Non-pigmented ciliary epithelial cell (primary cell): ENCODE data around the gene CLDN9.

Experiments used
- DNase-seq: peaks from one replicate; pipeline ENCODE4 v3.0.0-alpha.2; 2010; ENCODE audit warnings: low read depth

Gene CLDN9

DNA sequence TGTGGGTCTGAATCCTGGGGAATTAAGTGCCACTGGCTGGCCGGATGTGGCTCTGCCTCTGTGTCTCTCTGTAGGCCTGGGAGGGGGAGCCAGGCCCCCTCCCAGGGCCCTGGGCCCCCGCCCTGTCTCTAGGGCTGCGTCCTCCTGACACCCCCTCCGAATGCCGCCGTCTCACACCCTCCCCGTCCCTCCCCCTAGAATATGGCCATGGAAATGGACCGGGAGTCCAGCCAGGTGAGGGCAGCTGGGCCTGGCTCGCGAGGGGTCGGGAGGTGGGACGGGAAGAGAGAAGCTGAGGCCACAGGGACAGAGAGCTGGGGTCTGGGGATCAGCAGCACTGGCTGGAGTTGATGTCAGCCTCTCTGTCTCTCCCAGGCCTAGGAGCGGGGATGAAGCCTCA lies 16.4 kb upstream of the CLDN9 start:
- no peak for DNase-seq

DNA sequence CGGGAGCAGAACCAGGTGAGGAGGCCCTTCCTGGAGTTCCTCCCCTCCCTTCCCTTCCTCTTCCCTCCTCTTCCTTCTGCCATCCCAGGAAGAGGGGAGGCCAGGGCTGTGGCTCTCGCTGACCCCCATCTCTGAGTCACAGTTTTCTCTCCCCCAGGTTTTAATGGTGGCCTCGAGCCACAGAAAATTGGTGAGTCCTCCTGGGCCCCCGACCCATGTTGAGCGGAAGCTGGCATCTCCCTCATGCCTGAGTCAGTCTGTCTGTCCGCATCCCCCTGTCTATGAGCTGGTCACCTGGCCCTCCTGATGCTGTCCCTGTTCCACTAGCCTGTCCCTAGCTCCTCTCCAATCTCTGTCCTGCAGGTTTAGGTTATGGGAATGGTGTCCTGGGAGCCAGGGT lies 12.8 kb upstream of the CLDN9 start:
- no peak for DNase-seq

DNA sequence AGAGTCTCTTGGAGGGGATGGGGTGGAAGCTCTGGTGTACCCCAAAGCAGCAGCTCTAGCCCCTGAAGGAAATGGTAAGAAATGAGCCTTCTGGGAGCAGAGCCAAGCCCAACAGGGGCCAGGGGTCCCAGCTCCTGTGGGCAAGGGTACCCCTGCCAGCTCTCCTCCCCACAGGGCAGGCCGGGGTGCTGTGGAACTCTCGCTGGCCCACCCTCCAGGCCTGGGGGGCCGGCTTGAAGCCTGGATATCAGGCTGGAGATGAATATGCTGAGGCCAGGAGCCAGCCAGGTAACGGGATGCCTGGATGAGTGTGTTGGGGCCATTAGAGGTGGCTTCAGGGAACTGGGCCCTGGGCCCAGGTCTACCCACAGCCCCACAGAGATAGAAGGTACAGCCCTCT lies 12.2 kb upstream of the CLDN9 start:
- no peak for DNase-seq

DNA sequence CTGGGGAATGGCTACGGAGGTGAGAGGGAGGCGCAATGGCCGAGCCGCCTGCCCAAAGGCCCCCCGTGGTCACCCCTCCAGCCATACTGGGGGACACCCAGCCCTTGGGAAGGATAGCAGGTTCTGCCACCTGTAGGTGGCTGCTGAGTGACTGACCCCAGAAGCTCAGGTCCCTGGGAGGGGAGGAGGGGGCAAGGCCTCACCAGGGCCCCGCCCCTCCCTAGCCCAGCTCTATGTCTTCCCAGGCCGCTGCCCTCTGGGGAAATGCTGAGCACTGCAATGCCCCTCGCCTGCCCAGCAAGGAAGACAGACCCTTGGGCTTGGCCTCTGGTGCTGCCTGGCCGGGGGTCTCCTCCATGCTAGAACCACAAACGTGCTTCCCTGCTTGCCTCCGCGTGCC lies 11.4 kb upstream of the CLDN9 start:
- no peak for DNase-seq

DNA sequence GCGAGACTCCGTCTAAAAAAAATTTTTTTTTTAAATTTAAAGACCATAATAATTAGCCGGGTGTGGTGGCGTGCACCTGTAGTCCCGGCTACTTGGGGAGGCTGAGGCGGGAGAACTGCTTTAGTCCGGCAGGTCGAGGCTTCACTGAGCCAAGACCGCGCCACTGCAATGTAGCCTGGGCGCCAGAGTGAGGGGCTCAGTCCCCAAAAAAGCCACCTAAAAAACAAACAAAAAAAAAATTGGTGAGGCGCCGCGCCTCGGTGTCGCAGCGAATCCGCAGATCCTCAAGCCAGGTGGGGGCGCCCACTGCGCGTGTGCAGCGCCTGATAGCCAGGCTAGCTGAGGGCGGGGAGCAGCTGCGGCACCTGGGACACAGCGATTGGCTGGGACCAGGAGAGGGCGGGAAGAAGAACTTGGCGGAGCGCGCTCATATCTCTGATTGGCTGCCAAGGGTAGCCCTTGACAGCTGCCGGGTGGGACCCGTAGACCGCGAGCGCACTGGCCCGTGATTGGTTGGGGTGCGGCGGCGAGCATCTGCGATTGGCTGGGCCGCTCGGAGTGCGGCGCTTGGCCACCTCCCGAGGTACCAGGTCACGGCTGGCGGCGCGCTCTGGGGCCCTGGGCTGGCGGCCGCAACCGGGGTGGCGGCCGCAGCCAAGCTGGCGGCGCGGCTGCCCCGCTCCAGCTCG lies 9.0 kb upstream of the CLDN9 start:
- DNase-seq, result peak; percentile 87

DNA sequence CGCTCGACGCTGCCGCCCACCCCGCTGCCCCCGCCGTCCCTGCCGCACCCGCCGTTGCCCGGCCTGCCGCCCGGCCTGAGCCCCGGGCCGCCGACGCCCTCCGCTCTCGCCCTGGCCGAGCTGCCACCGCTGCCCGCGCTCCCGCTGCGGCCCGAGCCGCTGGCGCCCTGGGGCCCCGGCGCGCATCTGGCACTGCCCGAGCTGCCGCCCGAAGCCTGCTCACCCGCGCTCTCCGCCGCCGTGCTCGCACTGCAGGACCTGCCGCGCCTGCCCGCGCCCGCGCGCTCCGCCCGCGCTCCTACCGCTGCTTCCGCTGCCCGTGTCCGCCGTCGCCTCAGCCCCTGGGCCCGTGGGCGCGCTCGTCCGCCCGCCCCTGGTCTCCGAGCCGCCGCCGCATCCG lies 8.4 kb upstream of the CLDN9 start:
- no peak for DNase-seq

DNA sequence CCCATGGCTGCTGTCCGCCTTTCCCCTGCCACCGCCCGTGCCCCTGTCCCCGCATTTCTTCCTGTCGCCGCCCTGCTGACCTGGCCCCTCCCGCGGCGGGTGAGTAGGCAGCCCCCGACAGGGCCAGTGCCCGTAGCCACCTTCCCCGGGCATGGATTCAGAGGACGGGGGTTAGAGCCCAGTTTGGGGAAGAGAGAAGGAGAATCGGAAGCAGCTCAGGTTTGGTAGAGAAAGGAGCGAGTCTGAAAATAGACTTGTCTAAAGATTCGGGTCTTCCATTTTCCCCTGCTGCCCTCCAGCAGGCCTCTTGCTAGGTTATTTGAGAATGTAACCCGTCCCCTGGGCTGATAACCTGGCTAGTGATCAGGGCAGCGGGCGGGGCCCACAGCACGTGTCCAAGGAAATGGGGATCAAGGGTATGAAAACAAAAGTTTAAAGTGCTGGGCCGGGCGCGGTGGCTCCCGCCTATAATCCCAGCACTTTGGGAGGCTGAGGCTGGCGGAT lies 7.9 kb upstream of the CLDN9 start:
- DNase-seq, result no peak

DNA sequence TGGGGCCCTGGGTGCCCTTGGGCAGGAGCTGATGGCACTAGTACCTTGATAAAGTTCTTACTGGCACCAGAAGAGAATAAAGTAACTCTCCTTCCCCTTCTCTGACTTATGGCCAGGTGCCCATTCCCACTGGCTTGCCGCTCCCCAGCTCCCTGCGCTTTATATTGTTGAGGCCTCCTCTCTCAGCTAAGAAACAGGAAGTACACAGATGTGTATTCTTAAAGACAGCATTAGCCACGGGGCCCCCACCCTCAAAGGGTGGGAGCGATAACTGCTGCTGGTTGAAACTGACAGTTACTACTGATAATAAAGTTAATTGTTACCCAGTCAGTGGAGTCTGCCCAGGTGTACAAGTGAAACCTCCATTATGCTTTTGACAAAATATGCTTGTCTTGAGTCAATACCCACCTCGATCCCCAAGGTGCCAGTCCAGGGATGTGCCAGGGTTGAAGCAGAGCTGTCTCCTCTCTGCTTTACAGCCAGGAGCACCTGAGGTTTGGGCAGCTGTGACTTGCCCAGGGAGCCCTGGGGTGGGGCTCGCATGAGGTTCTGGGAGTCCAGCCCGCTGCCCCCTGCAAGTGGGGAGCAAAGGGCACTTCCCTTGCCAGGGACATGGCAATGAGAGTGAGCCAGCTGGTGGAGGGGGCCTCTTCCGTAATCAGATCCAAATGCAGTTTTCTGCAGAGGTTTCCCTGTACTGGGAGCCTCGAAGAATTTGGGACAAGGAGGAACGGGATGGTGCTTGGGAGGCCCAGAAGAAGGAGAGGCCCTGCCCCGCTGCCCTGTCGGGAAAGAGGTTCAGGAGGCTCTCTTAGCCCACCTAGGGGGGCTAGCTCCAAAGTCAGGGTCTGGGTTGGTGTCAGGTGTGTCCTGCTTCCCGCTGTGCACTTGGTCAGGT lies 5.4 kb upstream of the CLDN9 start:
- no peak for DNase-seq

DNA sequence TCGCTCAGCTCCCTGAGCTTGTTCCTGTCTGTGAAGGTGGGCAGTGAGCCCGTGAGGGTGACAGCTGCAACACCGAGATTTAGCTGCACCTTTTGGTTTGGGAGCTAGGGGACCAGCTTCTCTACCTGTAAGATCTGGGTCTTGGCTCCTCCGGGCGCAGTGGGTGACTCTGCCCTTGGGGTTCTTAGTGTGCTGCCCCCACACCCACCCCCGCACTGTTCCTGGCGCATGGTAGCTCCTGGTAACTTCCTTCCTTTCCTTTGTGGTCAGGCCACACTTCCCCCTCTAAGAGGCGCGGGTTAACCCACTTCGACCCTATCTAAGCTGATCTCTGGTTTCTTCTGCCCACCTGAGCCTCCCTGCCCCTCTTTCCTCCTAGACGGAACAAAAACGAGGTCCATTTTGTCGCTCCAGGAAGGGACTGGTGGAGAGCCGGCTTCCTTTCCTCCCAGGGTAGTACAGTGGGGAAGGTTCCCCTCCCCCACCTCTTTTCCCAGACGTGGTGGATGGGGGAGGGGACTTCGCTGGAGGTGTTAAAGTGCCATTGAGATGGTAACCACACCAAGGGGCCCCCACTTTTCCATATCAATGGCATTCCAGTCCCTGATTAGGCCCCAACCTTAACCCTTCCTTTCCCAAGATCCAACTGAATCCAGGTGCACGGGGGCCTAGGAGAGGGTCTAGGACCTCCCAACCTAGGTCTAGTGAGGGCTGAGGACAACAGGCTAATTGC lies 4.6 kb upstream of the CLDN9 start:
- DNase-seq, result no peak

DNA sequence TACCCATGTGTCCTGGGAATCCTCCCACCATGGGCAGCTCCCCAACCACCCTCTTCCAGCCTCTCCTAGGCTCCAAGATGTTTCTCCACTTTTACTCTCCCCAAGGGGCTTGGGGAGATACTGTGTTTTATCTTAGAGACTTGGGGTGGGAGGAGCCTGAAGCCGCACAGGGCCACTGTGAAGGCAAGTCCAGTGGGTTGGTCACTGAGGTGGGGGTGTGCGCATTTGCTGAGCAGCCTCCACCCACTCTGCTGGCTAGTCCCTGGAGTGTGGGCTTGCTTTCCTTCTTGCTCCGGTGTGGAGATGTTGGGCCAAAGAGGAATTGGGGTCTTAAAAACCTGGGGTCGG lies 4.1 kb upstream of the CLDN9 start:
- no peak for DNase-seq

DNA sequence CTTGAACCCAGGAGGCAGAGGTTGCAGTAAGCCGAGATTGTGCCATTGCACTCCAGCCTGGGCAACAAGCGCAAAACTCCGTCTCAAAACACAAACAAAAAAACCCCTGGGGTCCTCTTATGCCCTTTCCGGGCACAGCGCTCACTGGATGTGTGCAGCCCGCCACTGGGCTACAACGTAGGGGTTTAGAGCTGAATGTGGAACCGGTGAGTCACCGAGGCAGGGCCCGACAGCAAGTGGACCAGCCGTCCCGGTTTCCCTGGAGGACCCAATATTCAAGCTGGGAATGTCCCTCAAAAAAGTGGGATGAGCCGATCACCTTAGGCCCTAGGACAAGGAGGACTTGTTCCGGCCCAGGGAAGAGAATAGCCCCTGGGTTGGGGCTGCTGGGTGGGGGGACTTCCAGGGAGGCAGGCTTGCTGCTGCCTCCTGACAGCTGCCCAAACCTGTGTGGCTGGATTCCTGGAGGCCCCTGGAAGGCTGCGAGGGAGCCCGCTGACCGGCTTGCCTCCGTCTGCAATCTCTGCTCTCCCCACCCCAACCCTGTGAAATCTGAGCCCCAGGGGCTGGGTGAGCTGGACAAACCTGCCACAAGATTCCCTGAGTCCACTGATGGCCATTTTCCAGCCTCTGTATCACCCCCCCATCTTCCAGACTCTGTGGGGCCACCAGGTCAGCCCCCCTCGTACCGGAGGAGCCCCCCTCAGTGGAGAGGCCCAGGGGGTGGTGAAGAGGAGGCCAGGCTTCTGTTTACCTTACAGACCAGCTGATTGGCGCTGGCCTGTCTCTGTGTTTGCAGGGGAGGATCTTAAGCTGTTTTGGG lies 2.9 kb upstream of the CLDN9 start:
- no peak for DNase-seq

DNA sequence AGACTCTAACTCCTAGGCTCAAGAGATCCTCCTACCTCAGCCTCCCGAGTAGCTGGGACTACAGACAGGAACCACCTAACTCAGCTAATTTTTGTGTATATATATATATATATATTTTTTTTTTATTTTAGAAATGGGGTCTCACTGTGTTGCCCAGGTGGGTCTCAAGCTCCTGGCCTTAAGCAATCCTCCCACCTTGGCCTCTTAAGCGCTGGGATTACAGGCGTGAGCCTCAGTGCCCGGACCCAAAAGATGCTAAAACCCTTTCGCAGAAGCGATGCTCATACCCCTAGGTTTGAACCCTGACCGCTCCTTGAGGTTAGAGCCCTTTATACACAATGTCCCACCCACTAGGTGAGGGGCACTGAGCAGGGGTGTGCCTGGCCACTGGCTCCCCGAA lies 2.2 kb upstream of the CLDN9 start:
- no peak for DNase-seq

DNA sequence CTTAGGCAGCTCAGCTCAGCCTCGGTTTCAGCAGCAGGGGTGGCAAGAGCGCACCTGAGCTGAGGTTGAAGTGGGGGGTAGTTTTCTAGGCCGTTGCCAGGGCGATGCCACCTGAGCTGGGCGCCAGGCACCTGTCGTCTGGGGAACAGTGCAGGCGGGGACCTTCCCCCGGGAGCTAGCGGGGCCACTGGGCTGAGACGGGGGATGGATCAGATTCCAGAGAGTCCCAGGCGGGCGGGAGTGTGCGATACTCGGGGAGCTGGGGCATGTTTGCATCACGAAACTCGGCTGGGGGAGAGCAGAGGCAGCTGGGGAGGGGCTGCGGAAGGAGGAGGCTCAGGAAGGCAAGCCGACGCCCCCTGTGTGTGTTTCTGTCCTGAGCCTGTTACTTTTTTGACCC lies 477 bp upstream of the CLDN9 start:
- no peak for DNase-seq

DNA sequence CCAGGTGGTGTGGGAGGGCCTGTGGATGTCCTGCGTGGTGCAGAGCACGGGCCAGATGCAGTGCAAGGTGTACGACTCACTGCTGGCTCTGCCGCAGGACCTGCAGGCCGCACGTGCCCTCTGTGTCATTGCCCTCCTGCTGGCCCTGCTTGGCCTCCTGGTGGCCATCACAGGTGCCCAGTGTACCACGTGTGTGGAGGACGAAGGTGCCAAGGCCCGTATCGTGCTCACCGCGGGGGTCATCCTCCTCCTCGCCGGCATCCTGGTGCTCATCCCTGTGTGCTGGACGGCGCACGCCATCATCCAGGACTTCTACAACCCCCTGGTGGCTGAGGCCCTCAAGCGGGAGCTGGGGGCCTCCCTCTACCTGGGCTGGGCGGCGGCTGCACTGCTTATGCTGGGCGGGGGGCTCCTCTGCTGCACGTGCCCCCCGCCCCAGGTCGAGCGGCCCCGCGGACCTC lies 798 bp downstream of the CLDN9 start:
- no peak for DNase-seq

DNA sequence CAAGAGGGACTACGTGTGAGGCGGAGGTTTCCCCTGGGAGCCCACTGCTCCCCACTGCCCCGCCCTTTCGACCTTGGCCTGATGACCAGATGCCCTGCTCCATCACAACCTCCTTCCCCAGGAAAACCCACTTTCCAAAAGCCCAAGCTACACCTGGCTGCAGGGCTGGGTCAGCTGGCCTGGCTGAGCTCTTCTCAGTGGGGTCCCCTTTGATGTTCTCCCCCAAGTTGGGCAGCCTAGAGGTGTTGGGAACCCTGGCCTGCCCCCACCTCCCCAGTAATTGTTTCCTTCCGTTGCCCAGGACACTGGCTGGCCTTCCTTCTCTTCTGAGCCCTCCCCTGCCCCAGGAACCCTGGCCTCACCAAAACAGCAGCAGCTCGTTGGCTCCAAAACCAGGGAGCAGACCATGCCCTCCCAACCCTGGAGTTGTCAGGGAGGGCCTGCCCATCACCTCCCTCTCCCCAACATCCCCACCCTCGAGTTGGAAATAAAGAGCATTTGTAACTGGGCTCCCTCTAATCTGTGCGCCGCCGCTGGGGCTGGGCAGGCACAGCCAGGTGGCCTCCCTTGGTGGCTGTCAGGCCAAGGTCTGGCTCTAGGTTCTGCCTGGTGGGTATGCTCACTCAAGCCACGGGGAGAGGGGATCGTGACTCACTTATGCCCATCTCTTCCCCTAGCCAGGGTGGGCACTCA lies 1.4 kb downstream of the CLDN9 start:
- no peak for DNase-seq

DNA sequence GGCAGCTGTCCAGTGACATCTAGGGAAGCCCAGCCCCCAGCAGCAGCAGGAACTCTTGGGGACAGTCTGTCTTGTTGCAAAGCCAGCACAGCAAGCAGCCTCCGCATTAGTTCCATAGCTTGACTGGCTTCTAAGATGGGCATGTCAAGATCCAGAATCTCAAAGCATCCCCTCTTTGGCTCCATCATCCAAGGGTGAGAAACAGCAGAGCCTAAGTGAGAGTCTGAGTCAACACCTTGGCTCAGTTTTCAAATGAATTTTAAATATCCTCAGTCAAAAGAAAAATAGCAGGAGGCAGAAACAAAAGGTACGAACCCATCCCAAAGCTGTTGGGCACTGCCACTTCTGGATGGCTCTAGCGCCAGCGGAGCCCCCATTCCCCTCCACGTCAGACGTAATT lies 2.2 kb downstream of the CLDN9 start:
- DNase-seq, result no peak

DNA sequence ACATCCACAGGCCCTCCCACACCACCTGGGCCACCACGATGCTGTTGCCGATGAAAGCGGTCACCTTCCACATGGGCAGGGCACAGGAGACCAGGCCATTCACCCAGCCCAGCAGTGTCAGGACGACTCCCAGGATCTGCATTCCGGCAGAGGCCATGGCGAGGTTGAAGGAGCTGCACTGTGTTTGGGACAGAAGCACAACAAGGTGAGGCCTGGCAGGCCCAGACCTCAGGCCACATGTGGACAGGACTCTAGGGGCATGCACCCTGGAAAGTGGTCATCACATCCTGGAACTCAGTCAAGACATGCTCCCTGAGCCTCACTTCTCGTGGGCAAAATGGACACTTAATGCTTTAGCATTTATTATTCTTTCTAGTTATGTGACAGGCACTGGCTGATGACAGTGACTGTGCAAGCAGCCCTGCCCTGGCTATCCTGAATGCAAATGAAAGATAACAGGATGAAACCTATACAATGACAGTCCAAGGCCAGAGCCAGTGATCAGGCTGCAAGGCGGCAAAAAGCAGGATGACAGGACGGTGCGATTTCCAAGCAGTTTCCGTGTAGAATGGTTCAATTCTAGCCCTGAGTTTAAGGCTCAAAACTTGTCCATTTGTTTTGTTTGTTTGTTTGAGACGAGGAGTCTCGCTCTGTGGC lies 3.3 kb downstream of the CLDN9 start:
- no peak for DNase-seq

DNA sequence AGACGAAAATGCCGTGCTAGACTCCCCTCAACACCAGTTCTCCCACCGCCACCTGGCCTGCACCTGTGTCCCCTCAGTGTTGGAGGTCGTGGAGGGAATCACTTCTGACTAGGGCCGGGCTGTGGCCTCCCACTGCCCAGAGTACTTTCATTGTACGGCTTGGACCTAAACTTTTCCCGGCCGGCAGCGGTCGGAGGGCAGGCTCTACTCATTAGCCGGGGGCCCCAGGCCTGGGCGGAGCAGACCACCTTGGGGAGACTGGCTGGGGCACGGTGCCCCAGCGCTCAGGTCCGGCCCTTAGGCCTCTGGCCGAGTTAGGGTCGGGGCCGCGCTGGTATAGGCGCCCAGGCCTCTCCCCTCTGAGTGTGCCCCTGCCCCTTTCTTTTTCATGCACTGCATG lies 4.6 kb downstream of the CLDN9 start:
- DNase-seq, result no peak

DNA sequence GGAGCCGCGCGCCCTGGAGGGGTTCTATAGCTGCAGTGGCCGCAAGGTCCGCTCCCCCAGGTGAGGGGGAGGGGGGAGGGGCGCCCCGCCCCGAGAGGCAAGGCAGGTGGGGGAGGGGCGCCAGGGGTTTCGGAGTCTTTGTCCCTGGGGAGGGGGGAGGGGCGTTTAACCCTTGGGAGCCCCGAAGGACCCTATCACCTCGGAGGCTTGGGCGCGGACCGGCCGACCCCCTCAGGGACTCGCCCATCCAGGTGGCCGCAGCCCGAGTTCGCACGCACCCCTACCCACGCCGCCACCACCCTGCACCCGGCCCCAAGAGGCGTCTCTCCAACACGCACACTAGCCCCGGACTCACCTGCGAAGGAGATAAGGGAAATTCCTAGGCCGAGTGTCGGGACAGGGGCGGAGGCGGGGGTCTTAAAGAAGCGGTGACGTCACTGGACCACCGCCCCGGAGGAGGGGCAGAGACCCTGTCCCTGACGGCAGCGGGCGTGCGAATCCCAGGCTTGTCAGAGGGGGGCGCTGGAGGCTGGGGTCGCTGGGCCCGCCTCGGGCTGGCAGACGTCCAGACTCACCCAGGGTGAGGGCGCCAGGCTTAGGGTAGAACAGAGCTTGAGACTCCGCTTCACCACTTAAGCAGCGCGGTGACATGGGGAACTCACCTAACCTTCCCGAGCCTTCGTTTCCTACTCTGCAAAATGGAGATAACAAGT lies 5.2 kb downstream of the CLDN9 start, which contains the start of gene CLDN6:
TSS of gene CLDN6 (minus strand) at position 390 of the 713 bp plus-strand sequence. CDS start 2,162 bp downstream, outside the sequence.
- DNase-seq, result no peak
